Smooth muscle cell (in vitro differentiated cells): ENCODE data around the gene MLF2. TPM values are rescaled to one million over a fixed set of nuclear protein-coding genes. Genes with fewer than 3 reads are reported as not detected.
A peak's percentile ranks its signal among the peaks of the same experiment; 100 is the strongest.

ENCODE experiments used
- DNase-seq: peaks from one replicate; lab custom pipeline; 2025; ENCODE audit not compliant: unreplicated experiment; lab: John Stamatoyannopoulos, UW
- H2AFZ ChIP-seq: fragments of 200-600 bp; sonication (generic); 2 replicates; pipeline ENCODE4 v1.6.0; 2016; ENCODE audit warnings: antibody characterized with exemption, low read depth, mild to moderate bottlenecking
- H3F3A ChIP-seq: fragments of 200-600 bp; sonication (generic); 2 replicates; pipeline ENCODE4 v1.6.0; 2017; ENCODE audit warnings: antibody characterized with exemption, low read depth
- H3K27ac ChIP-seq: fragments of 200-600 bp; sonication (generic); 2 replicates; pipeline ENCODE4 v1.5.1; 2016; ENCODE audit warnings: low read depth, mild to moderate bottlenecking
- H3K27me3 ChIP-seq: fragments of 200-600 bp; sonication (generic); 2 replicates; pipeline ENCODE4 v1.6.1; 2016; ENCODE audit warnings: low read depth, mild to moderate bottlenecking
- H3K36me3 ChIP-seq: fragments of 200-600 bp; sonication (generic); 2 replicates; pipeline ENCODE4 v1.5.1; 2016; ENCODE audit warnings: low read depth
- H3K4me1 ChIP-seq: fragments of 200-600 bp; sonication (generic); 2 replicates; pipeline ENCODE4 v1.5.1; 2016; ENCODE audit warnings: low read depth
- H3K4me2 ChIP-seq: fragments of 200-600 bp; sonication (generic); 2 replicates; pipeline ENCODE4 v1.6.0; 2016; ENCODE audit warnings: mild to moderate bottlenecking
- H3K4me3 ChIP-seq: fragments of 200-600 bp; sonication (generic); 2 replicates; pipeline ENCODE4 v1.5.1; 2016; ENCODE audit warnings: mild to moderate bottlenecking
- H3K79me2 ChIP-seq: fragments of 200-600 bp; sonication (generic); 2 replicates; pipeline ENCODE4 v1.6.0; 2016; ENCODE audit warnings: low read depth, mild to moderate bottlenecking
- H3K9ac ChIP-seq: fragments of 200-600 bp; sonication (generic); 2 replicates; pipeline ENCODE4 v1.6.0; 2016; ENCODE audit warnings: low read depth
- H3K9me3 ChIP-seq: fragments of 200-600 bp; sonication (generic); replicated peaks from 2 replicates; pipeline ENCODE4 v1.5.1; 2016; ENCODE audit warnings: low read depth
- H4K20me1 ChIP-seq: fragments of 200-600 bp; sonication (generic); 2 replicates; pipeline ENCODE4 v1.6.0; 2016; ENCODE audit warnings: low read depth
- CTCF ChIP-seq: fragments of 200-600 bp; sonication (generic); IDR thresholded peaks from 2 replicates; pipeline ENCODE4 v1.5.1; 2017; ENCODE audit warnings: borderline replicate concordance, mild to moderate bottlenecking, antibody characterized with exemption; ENCODE audit not compliant: insufficient read depth, poor library complexity, severe bottlenecking
- WGBS: methylation state at CpG from one replicate; pipeline ENCODE4 v1.1.7; 2016; ENCODE audit warnings: low lambda C conversion rate; 5-methylcytosine and 5-hydroxymethylcytosine counted together
- polyA plus RNA-seq: library from polyadenylated mRNA; unstranded; fragments of >200 nt; fragmentation: Nextera tagmentation; extraction: Ambion mirVana; gene quantifications from 2 replicates; pipeline ENCODE4 v1.2.1, GENCODE V29; 2016
- total RNA-seq: library from RNA; depleted of rRNA; stranded (reverse); fragments of >200 nt; gene quantifications from 2 replicates; pipeline ENCODE4 v1.2.3, GENCODE V29; 2014

The MLF2 gene
- total RNA-seq, result 182 and 185 TPM in 2 replicates
- polyA plus RNA-seq, result 381 and 398 TPM in 2 replicates

- H3K4me1 ChIP-seq, result peaks cover 6% of the 10 kb centered on the region
- peaks cover 4% of the 10 kb centered on the region for H3F3A ChIP-seq
- H3K4me3 ChIP-seq, result peak within 1 kb of the TSS; percentile 88
- peak; percentile 92 for DNase-seq
- TF ChIP-seq CTCF, result peak; percentile 96
- H4K20me1 ChIP-seq, result peaks cover 27% of the 10 kb centered on the region
- peak within 1 kb of the TSS; percentile 33 for H2AFZ ChIP-seq
- no peaks in the 10 kb centered on the region for H3K9me3 ChIP-seq
- peaks cover 5% of the 10 kb centered on the region for H3K36me3 ChIP-seq
- H3K79me2 ChIP-seq, result peaks cover 26% of the 10 kb centered on the region
- no peaks in the 10 kb centered on the region for H3K27me3 ChIP-seq
- peak within 1 kb of the TSS; percentile 98 for H3K27ac ChIP-seq
- 2% methylated on average over 27 of the region's 62 CpGs for WGBS
- peak within 1 kb of the TSS; percentile 99 for H3K9ac ChIP-seq
- peak within 1 kb of the TSS; percentile 91 for H3K4me2 ChIP-seq
Measured at GRCh38 chr12:6752921-6753771, at the start of gene MLF2. Gene MLF2, minus strand, starts transcription at chr12:6753141. Its CDS starts 807 bp downstream, at chr12:6752334.

GRCh38 chr12:6799147-6799546 lies 46.2 kb upstream of the MLF2 start:
- no peaks in the 10 kb centered on the region for H3K27me3 ChIP-seq
- H3K79me2 ChIP-seq, result no peaks in the 10 kb centered on the region
- H3K9me3 ChIP-seq, result no peaks in the 10 kb centered on the region
- no peak overlapping the region for H3K27ac ChIP-seq
- no peaks in the 10 kb centered on the region for H3F3A ChIP-seq
- H3K4me1 ChIP-seq, result no peaks in the 10 kb centered on the region
- no peak overlapping the region for H3K4me2 ChIP-seq
- H2AFZ ChIP-seq, result no peak overlapping the region
- H4K20me1 ChIP-seq, result no peaks in the 10 kb centered on the region
- TF ChIP-seq CTCF, result no peak
- no peaks in the 10 kb centered on the region for H3K36me3 ChIP-seq
- H3K9ac ChIP-seq, result no peak overlapping the region
- 95% methylated on average over 5 of the region's 5 CpGs for WGBS
- no peak overlapping the region for H3K4me3 ChIP-seq
- no peak for DNase-seq

- no peaks in the 10 kb centered on the region for H3K79me2 ChIP-seq
- H3K4me3 ChIP-seq, result no peak overlapping the region
- H3K9ac ChIP-seq, result no peak overlapping the region
- no peak for TF ChIP-seq CTCF
- H2AFZ ChIP-seq, result no peak overlapping the region
- no peaks in the 10 kb centered on the region for H4K20me1 ChIP-seq
- no peak overlapping the region for H3K4me2 ChIP-seq
- no peaks in the 10 kb centered on the region for H3F3A ChIP-seq
- no peaks in the 10 kb centered on the region for H3K36me3 ChIP-seq
- H3K27ac ChIP-seq, result no peak overlapping the region
- no peak for DNase-seq
- H3K9me3 ChIP-seq, result no peaks in the 10 kb centered on the region
- H3K4me1 ChIP-seq, result peaks cover 10% of the 10 kb centered on the region
- no peaks in the 10 kb centered on the region for H3K27me3 ChIP-seq
- 95% methylated on average over 4 of the region's 4 CpGs for WGBS
Measured at GRCh38 chr12:6796576-6796975, 43.6 kb upstream of the MLF2 start.
